Activated CD8-positive, alpha-beta memory T cell treated with anti-CD3 and anti-CD28 coated beads for 48 hours (primary cell): ENCODE data around the gene P3H4.
"Not testable (repeated sequence)": the region's sequence is repeated elsewhere in the genome, so short reads cannot be mapped to it uniquely, and the experiment has no call there.

Source experiments
- DNase-seq, 3 experiments: peaks; one replicate each; pipeline ENCODE4 v3.0.0-alpha.2; 2020; ENCODE audit warnings: low read depth in 2 of 3, low spot score in 2 of 3

P3H4 gene

GRCh38 chr17:41794540-41794975 is 17.2 kb downstream of the P3H4 start:
- DNase-seq, result no peak

- DNase-seq, result no peak
These were observed 17.8 kb downstream of the P3H4 start for GRCh38 chr17:41793784-41794539.

- no peak for DNase-seq
These were observed 18.6 kb downstream of the P3H4 start for GRCh38 chr17:41792845-41793783.

- no peak for DNase-seq
These were observed 24.7 kb downstream of the P3H4 start for GRCh38 chr17:41787021-41787418.

- DNase-seq, result peak; percentile 67 to 75 (median 73)
These were observed 25.3 kb downstream of the P3H4 start, which contains the start of gene JUP for GRCh38 chr17:41786227-41787020. TSS of gene JUP (minus strand) at chr17:41786711. CDS start at chr17:41771854, 14,857 bp downstream.

GRCh38 chr17:41785859-41786226 is 25.9 kb downstream of the P3H4 start:
- no peak for DNase-seq

GRCh38 chr17:41785091-41785858 is 26.5 kb downstream of the P3H4 start:
- no peak for DNase-seq

- DNase-seq, result no peak
These were observed 27.5 kb downstream of the P3H4 start for GRCh38 chr17:41784207-41784744.

- no peak for DNase-seq
These were observed 29.6 kb downstream of the P3H4 start for GRCh38 chr17:41782142-41782541.

- no peak for DNase-seq
These were observed 30.2 kb downstream of the P3H4 start for GRCh38 chr17:41781404-41782110.

GRCh38 chr17:41779954-41780353 is 31.8 kb downstream of the P3H4 start:
- DNase-seq, result no peak

- DNase-seq, result no peak
These were observed 34.1 kb downstream of the P3H4 start for GRCh38 chr17:41777574-41778188.

GRCh38 chr17:41777157-41777573 is 34.6 kb downstream of the P3H4 start:
- DNase-seq, result no peak

GRCh38 chr17:41776262-41776900 is 35.4 kb downstream of the P3H4 start:
- not testable (repeated sequence) for DNase-seq

GRCh38 chr17:41775394-41776226 is 36.1 kb downstream of the P3H4 start:
- DNase-seq, result no peak

GRCh38 chr17:41773731-41774193 is 38.0 kb downstream of the P3H4 start:
- DNase-seq, result no peak

GRCh38 chr17:41773190-41773588 is 38.6 kb downstream of the P3H4 start:
- DNase-seq, result no peak
